Ishikawa (cell line): Measurements from ENCODE around the gene TGDS.

Experiments
- EGR1 ChIP-seq: IDR thresholded peaks from 2 replicates; pipeline ENCODE4 v1.6.1; 2012
- EP300 ChIP-seq: IDR thresholded peaks from 2 replicates; pipeline ENCODE4 v1.6.1; 2012; ENCODE audit warnings: borderline replicate concordance
- YY1 ChIP-seq: IDR thresholded peaks from 2 replicates; pipeline ENCODE4 v1.6.1; 2012; ENCODE audit warnings: low read depth
- TF ChIP-seq, protein P1 (sequence below): IDR thresholded peaks from 2 replicates; pipeline ENCODE4 v1.6.1; 2012

- TF ChIP-seq EGR1 (no peak), YY1 (no peak), EP300 (no peak)
- TF ChIP-seq, protein P1, sequence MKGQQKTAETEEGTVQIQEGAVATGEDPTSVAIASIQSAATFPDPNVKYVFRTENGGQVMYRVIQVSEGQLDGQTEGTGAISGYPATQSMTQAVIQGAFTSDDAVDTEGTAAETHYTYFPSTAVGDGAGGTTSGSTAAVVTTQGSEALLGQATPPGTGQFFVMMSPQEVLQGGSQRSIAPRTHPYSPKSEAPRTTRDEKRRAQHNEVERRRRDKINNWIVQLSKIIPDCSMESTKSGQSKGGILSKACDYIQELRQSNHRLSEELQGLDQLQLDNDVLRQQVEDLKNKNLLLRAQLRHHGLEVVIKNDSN, result no peak
Measured at GRCh38 chr13:94607939-94608338, 12.0 kb upstream of the TGDS start.
